Measurements from ENCODE around the gene STRIP2.
"Not testable (repeated sequence)": the region's sequence is repeated elsewhere in the genome, so short reads cannot be mapped to it uniquely, and the experiment has no call there.

STRIP2 gene

DNA sequence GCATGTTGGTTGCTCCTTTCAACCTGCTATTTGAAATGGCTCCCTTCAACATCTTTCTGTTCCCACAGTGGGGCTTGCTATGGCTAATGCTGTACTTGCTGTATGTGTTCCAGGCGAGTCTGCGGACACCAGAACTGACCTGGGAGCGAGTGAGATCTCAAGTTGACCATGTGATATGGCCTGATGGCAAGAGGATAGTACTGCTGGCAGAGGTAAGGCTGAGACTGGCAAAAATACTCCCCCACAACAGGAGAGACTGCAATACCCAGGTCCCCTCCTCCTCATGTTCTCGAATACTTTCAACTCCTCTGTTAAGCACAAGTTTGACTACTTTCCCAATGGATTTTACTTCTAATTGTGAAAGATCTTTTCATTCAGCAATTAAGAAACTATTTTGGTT is 11.5 kb upstream of the STRIP2 start:
- DNase-seq = no peak

DNA sequence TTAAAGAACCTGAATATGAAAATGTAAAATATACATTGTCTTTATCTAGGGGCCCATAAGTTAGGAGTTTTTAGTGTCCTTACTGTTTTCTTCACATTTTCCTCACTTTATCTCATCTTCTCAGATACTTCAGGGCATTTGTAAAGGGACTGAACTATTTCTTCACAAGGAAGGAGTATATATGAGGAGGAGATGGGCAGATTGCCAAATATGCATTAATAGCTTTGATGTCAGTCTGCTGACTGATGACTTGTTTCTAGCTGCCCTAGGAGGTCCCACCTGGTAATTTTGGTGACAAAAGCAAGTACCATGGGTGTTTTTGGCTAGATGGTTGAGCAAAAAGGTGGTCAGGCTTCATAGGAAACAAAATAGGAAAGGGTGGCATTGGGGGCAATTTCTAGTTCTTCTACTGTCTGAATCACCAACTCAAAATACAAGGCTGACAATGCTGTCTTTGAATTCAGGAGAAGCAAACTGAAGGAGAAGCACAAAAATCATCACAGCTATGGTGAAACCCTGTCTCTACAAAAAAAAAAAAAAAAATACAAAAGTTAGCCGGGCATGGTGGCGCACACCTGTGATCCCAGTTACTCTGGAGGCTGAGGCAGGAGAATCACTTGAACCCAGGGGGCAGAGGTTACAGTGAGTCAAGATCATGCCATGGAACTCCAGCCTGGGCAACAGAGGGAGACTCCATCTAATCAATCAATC is 10.4 kb upstream of the STRIP2 start:
- no peak for DNase-seq

DNA sequence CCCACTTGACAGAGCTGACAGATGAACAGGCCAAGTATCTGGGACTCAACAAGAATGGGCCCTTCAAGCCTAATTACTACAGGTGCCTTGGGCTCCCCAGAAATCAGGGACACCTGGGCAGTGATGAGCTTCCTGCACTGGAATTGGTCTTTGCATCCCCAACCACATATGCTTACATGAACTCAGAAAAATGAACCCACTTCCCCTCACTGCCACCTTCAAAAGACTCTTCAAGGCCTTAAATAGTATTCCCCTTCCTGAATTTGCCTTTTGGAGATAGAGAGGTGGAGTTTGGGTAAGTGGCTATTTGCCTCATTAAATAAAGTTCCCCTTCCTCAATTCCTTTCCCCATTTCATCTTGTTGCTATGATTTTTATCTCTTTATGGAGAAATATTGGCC is 7.8 kb upstream of the STRIP2 start:
- DNase-seq = no peak

DNA sequence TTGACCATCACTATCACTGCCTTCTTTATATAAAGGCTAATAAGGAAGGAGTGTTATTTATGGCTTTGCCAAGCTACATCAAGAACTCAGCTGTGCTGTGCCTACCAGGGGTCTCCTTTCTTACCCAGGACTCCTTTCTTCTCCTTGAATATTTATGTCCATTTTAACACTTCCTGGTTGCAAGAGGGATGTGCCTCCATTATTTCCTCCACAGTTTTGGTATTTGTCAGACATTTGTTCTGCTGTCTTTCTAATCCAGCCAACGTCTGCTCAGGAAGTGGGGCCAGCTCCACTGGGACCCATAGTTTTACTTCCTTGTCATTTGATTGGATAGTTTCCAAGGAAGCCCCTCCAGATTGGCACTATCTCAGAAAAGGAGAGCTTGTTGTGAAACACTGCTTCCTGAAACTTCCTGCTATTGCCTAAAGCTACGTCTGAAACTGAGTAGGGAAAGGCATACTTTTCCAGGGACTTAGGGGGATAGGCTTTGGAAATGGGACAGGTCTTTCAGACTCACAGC is 6.6 kb upstream of the STRIP2 start:
- no peak for DNase-seq

DNA sequence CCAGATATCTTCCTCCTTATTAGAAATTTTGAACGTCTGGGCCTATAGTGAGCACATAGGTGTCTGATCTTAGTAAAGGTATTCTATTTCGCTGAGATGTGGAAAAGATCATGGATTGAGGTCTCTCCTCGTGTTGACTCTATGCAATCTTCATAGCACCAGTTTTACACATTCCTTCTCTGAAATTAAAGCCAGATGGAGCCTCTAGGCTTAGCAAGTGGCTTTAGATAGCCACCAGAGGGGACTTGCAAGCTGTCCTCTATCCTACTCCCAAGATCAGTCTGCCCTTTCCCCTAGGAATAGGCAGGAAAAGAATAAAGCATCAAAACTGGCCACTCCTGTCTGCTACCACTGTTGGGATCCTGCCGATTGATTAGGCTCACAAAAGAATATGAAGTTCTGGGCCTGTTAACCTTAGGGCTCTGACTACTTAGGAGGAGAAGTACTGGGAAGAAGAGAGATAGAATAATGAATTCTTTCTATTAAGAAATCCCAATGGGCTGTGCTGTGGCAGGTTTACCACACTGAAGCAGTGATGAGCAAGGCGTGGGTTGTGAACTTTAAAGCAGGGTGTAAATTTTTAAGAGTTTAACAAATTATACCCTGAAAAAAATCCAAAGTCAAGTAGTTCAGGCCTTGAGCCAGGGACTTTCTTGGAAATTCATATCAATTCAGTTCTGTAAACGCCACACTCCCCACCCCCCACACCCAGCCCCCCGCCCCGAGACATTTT is 2.2 kb upstream of the STRIP2 start:
- no peak for DNase-seq

DNA sequence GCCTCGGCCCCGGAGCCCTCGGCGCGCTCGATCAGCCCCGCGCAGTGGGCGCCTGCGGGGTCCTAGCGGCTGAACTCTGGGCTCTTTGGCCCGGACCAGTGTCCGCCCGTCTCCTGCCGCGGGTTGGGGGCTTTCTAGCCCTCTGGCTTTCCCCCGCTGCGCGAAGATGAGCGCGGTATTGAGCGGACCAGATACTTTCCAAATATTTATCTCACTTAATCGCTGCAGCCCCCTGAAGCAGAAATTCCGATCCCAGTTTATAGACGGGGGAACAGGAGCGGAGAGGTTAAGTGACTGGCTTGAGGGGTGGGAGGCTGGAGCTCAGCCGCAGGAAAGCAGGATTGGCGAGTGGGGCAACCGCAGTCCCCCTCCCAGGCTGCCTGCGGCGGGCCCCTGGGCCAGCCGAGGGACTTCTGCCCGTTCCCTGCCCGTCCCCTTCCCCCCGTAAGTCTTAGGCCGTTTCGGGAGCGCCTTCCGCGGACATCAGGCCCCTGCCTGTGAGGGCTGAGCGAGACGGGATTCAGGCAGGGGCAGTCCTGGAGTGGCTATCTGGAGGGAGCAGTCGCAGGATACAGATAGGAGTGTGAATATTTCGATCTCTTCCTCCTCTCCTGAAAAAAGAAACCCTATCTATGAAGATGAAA is 565 bp downstream of the STRIP2 start:
- DNase-seq = no peak

GRCh38 chr7:129435414-129435829 is 1.2 kb downstream of the STRIP2 start:
- DNase-seq = no peak

GRCh38 chr7:129436335-129436923 is 2.2 kb downstream of the STRIP2 start:
- DNase-seq = no peak

DNA sequence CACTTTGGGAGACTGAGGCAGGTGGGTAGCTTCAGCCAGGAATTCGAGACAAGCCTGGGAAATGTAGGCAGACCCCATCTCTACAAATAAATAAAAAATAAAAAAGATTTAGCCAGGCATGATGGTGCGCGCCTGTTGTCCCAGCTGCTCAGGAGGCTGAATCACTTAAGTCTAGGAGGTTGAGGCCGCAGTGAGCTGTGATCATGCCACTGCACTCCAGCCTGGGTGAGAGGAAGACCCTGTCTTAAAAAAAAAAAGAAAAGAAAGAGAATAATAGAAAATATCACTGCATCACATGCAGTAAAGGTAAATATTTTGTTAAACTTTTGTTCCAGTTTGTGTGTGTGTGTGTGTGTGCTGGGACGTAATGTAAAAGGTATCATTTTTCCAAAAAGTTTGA is 3.0 kb downstream of the STRIP2 start:
- DNase-seq = no peak

DNA sequence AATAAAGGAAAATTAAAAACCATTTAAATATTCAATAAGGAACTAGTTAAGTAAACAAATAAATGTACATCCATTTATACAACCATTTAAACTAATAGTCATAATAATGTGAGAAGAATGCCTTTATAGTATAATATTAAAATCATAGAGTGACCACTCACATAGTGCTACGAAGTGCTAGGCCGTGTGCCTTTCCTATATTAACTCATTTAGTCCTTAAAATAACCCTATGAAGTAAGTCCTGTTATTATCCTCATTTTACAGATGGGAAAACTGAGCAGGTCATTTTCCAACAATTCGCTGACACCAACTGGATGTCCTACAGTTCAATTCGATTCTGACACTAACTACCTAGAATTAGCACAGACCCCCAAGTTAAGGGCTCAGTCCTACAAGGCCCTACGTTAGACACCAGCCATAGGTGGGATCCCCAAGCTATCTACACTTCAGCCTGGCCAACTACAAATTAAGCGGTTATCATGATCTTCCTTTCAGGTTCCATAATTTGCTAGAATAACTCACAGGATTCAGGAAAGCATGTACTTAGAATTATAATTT is 4.1 kb downstream of the STRIP2 start:
- no peak for DNase-seq

DNA sequence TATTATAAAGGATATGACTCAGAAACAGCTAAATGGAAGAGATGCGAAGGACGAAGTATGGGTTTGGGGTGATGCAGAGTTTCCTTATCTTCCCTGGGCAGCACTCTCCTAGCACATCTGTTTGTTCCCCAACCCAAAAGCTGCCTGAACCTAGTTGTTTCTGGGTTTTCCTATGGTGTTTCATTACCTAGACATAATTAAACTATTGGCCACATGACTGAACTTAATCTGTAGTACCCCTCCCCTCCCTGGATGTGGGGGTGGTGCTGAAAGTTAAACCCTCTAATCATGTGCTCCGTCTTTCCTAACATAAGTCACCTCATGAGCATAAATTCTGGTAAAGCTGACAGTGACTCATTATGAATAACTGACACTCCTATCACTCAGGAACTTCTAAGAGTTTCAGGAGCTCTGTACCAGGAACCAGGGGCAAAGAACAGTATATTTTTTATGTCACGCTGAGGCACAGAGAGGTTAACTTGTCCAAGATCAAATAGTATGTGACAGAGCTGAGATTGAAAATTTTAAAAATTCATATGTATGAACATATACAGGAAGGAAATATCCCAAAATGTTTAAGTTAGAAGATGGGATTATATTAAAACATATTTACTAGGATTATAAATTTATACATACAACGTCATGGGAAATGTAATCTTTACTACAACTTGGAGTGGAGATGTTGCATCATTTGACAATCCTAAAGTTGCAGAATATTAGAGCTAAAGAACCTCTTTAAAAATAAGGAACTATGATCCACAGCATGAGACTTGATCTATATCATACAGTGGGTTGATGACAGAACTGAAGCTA is 4.8 kb downstream of the STRIP2 start:
- no peak for DNase-seq

GRCh38 chr7:129439963-129440625 is 5.9 kb downstream of the STRIP2 start:
- DNase-seq = no peak

- no peak for DNase-seq
These were observed 9.4 kb downstream of the STRIP2 start for GRCh38 chr7:129443612-129444011.

DNA sequence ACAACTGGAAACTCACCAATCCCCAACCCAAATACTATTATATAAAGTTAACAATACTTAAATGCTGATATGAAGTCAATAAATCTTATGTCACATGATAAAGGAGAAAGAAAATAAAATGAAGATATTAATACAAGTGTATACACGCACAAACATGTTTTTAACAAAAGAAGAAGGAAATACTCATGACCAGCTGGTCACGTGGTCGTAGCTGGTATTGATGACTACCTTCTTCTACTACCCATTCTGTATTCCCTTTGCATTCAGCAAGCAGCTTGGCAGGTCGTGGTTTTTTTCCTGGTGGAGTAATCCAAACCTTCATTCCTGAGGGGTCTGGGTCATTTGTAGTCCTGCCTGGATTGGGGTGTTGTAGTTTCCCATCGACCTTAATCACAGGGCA is 10.5 kb downstream of the STRIP2 start:
- not testable (repeated sequence) for DNase-seq

DNA sequence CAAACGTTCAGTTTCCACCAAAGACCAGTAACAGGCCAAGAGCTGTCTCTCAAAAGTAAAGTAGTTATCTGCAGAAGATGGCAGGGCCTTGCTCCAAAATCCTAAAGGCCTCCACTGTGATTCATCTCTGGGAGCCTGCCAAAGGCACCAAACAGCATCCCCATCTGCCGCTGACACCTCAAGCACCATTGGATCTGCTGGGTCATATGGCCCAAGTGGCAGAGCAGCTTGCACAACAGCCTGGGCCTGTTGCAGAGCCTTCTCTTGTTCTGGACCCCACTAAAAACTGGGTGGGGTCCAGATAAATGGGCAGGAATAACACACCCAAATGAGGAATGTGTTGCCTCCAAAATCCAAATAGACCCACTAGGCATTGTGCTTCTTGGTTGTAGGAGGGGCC is 12.7 kb downstream of the STRIP2 start:
- peak; percentile 15 for DNase-seq

DNA sequence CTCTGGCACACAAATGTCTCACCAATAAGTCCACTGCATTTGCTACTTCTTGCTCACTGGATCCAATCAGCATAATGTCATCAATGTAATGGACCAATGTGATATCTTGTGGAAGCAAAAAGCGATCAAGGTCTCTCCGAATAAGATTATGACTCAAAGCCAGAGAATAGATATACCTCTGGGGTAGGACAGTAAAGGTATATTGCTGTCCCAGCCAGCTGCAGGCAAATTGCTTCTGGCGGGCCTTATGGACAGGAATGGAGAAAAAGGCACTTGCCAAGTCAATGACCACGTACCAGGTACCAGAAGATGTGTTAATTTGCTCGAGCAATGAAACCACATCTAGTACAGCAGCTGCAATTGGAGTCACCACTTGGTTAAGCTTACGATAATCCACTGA is 13.2 kb downstream of the STRIP2 start:
- DNase-seq = not testable (repeated sequence)

DNA sequence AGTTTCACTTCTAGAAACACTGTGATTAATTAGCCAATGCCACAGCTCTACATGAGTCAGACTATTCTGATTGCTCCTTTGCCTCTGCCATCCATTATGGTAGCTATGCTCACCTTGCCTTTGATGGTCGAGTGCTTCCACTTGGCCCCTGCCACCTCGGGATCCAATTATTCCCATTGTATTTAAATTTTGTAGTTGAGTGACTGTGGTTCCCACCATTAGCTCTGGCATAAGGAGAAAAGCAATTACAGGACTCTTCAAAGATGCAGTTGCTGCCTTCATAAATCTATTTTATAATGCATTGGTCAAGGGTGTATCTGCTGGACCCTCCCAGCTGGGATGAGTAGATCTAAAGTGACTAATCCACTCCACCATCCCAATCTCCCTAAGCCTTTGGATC is 14.4 kb downstream of the STRIP2 start:
- DNase-seq = not testable (repeated sequence)

DNA sequence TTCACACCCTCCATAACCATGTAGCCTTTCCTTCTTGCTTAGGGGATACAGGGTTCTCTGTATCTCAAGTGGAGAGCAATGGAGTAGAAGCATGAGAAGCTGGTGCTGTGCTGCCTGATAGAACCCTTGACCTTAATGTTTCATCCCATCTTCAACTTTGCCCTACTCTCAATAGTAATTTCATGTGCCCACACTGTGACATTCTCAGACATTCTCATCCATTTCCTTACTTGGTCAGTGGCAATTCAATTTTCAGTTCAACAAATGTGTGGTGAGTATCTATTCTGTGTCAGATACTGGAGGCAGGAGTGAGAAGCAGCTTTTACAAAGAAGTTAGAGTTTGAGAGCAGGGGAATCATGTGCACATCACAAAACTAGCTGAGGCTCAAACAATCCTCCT is 16.1 kb downstream of the STRIP2 start:
- no peak for DNase-seq

DNA sequence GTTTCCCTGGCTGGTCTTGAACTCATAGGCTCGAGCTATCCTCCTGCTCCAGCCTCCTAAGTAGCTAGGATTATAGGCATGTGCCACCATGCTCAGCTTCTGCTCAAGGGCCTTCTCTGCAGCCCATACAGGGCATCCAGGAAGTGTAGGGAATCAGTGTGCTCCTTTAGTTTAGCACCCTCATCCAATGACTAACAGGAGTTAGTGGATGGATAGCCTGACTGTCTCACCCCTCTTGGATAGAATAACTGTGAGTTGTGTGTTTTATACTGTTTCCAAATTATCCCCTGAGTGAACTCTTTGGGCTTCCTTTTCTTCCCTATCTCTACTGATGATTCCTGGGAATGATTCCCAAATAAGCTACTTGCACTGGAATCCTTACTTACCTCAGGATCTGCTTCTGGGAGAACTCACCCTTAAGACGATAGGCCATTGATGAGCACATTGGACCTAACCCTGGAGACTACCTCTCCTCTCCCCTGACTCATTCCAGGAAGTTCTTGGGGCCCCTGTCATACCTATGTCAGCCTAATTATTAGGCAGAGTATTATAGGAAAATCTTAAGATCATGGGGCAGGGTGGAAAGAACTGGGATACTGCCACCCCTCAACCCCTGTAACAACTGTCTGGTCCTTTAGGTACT is 18.5 kb downstream of the STRIP2 start:
- no peak for DNase-seq

- no peak for DNase-seq
These were observed 19.4 kb downstream of the STRIP2 start for GRCh38 chr7:129453510-129454248.

DNA sequence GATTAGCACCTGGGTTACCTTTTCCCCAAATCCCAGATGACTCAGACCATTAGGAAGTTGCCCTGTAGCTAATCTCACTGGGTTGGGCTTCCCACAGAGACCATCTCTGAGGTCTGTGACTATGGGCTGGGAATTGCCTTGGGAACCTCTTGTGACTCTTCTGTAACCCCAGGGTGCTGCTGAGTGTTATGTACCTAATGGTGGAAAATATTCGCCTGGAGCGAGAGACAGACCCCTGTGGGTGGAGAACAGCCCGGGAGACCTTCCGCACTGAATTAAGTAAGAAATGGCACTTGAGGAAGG is 20.0 kb downstream of the STRIP2 start:
- no peak for DNase-seq
